Stimulated activated naive CD4-positive, alpha-beta T cell treated with Interleukin-2 at 50 U/mL for 16 hours (primary cell): ENCODE results near the gene GRM4.

ENCODE experiments used
- DNase-seq: peaks from one replicate; lab custom pipeline; 2025; lab: John Stamatoyannopoulos, UW

GRM4 gene

GRCh38 chr6:34082864-34083626 lies 62.8 kb downstream of the GRM4 start:
- DNase-seq: no peak

- DNase-seq: no peak
These were observed 63.5 kb downstream of the GRM4 start for GRCh38 chr6:34082348-34082747.

- DNase-seq: no peak
These were observed 65.5 kb downstream of the GRM4 start for GRCh38 chr6:34080357-34080756.

GRCh38 chr6:34079899-34080298 lies 66.0 kb downstream of the GRM4 start:
- no peak for DNase-seq

- no peak for DNase-seq
These were observed 70.0 kb downstream of the GRM4 start for GRCh38 chr6:34075906-34076305.

GRCh38 chr6:34074064-34074742 lies 71.7 kb downstream of the GRM4 start:
- DNase-seq: no peak

- DNase-seq: no peak
These were observed 72.3 kb downstream of the GRM4 start for GRCh38 chr6:34073540-34073939.

- no peak for DNase-seq
These were observed 73.2 kb downstream of the GRM4 start for GRCh38 chr6:34072727-34073126.

- no peak for DNase-seq
These were observed 74.0 kb downstream of the GRM4 start for GRCh38 chr6:34071884-34072379.

GRCh38 chr6:34071136-34071883 lies 74.6 kb downstream of the GRM4 start:
- DNase-seq: no peak

GRCh38 chr6:34070315-34071135 lies 75.4 kb downstream of the GRM4 start:
- DNase-seq: no peak

- DNase-seq: no peak
These were observed 77.3 kb downstream of the GRM4 start for GRCh38 chr6:34068462-34069044.

GRCh38 chr6:34067814-34068213 lies 78.1 kb downstream of the GRM4 start:
- no peak for DNase-seq

GRCh38 chr6:34066772-34067770 lies 78.8 kb downstream of the GRM4 start:
- no peak for DNase-seq

- no peak for DNase-seq
These were observed 79.7 kb downstream of the GRM4 start for GRCh38 chr6:34066218-34066571.

- DNase-seq: no peak
These were observed 80.2 kb downstream of the GRM4 start for GRCh38 chr6:34065466-34066217.

- DNase-seq: no peak
These were observed 81.2 kb downstream of the GRM4 start for GRCh38 chr6:34064675-34065074.

- no peak for DNase-seq
These were observed 82.2 kb downstream of the GRM4 start for GRCh38 chr6:34063651-34064050.

- DNase-seq: no peak
These were observed 83.1 kb downstream of the GRM4 start for GRCh38 chr6:34062815-34063214.

- DNase-seq: no peak
These were observed 83.7 kb downstream of the GRM4 start for GRCh38 chr6:34062156-34062555.
